ENCODE data around the gene PLOD1. TPM values are rescaled to one million over a fixed set of nuclear protein-coding genes. Genes with fewer than 3 reads are reported as not detected.

The PLOD1 gene
- total RNA-seq, 1 donor: 309 TPM

DNA sequence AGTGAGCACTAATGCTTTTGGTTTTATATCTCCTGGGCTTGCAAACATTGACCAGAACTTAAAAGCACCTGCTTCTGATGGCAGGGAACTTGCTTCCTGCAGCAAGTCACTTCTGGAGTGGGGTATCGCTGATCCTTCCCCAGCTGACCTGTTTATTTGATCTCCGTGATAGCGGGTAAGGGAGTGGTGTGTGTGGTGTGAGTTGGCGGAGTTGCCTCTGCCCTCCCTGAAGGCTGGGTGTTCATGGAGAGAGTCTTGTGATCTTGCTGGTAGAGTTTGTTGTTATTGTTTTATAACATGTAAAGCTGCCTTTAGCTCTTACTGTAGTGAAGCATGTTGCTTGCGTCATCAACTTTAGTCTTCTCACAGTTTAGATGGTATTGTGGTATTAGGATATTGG lies 49.6 kb downstream of the PLOD1 start:
- no peak for TF ChIP-seq CTCF (IDR thresholded peaks at IDR 0.05; ENCODE audit: insufficient read depth, low read depth, low read length)
- no peak overlapping the region for H3K4me3 ChIP-seq (ENCODE audit: low read depth, low read length)
- DNase-seq (ENCODE audit: low read depth): peak; percentile 71

DNA sequence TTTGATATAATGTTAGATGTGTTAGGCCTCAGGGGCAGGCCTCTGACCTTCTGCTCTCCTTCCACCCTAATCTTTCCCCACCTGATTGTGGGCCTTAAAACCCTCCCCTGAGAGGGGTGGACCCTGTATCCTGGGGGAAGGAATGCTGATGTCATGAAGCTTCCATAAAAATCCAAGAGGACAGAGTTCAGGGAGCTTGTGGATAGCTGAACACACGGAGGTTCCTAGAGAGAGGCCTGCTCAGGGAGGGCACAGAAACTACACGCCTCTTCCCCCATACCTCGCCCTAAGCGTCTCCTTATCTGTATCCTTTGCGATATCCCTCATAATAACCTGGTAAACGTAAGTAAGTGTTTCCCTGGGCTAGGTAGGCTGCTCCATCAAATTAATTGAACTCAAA lies 50.1 kb downstream of the PLOD1 start:
- H3K4me3 ChIP-seq (ENCODE audit: low read depth, low read length): no peak overlapping the region
- DNase-seq (ENCODE audit: low read depth): peak; percentile 54
- TF ChIP-seq CTCF (IDR thresholded peaks at IDR 0.05; ENCODE audit: insufficient read depth, low read depth, low read length): no peak

- TF ChIP-seq CTCF (IDR thresholded peaks at IDR 0.05; ENCODE audit: insufficient read depth, low read depth, low read length): no peak
- H3K4me3 ChIP-seq (ENCODE audit: low read depth, low read length): no peak overlapping the region
- no peak for DNase-seq (ENCODE audit: low read depth)
Measured at GRCh38 chr1:11985171-11985570, 50.7 kb downstream of the PLOD1 start.

DNA sequence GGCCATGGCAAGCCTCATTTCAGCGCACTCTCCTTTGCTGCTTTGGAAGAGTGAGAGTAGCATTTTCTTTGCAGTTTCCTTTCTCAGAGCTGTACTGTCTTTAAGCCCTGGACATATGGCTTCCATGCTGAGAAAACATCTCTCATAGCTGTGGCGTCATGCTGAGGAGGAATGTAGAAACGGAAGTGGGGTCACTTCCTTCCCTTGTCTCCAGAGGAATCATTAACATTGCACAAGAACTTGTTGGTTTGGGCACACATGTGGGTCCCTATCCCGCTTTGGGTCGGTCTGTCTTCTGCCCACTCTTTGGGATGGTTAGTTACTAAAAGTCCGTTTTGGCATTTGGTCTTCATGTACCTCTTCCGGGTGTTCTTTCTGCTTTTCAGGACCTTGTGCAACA lies 51.3 kb downstream of the PLOD1 start:
- DNase-seq (ENCODE audit: low read depth): peak; percentile 68
- H3K4me3 ChIP-seq (ENCODE audit: low read depth, low read length): no peak overlapping the region
- TF ChIP-seq CTCF (IDR thresholded peaks at IDR 0.05; ENCODE audit: insufficient read depth, low read depth, low read length): no peak

GRCh38 chr1:11989669-11990068 lies 55.2 kb downstream of the PLOD1 start:
- DNase-seq (ENCODE audit: low read depth): no peak
- TF ChIP-seq CTCF (IDR thresholded peaks at IDR 0.05; ENCODE audit: insufficient read depth, low read depth, low read length): no peak
- no peak overlapping the region for H3K4me3 ChIP-seq (ENCODE audit: low read depth, low read length)

DNA sequence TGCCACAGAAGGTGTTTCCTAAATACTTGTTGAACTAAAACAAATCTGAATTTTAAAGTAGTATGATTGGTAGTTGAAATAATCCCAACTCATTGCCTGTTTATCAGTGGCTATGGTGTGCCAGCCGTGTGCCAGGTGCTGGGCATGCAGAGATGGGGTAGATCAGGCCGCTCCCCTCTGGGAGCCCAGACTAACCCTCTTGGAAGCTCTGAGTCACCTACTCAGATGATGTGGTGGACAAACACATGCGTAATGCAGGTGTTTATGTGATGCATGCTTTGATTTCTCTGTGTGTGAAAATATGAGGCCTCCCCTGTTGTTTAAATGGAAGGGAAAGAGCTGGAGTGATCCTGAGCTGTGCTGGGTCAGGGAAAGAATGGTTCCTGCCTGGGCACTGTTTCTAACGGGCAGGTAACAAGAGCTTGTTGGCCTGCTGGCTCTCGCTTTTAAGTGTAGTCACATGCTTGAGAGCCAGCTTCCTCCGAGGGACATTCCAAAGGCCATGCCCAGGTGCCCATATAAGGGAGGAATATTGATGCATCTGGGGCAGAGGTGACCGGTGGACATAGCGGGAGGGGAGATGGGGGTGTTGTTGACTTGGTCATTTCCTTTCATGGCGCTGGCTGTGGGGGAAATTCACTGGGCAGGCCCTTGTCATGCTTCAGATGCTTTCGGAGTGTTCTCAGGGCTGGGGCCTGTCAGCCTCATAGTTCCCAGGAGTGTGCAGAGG lies 56.0 kb downstream of the PLOD1 start:
- TF ChIP-seq CTCF (IDR thresholded peaks at IDR 0.05; ENCODE audit: insufficient read depth, low read depth, low read length): no peak
- no peak overlapping the region for H3K4me3 ChIP-seq (ENCODE audit: low read depth, low read length)
- no peak for DNase-seq (ENCODE audit: low read depth)
